GM19023 (cell line): ENCODE measurements around the gene C2CD2.

Experiments
- ATAC-seq: cut with Tn5 transposase; IDR thresholded peaks from one replicate; pipeline ENCODE4 v1.9.1; 2021; ENCODE audit warnings: mild to moderate bottlenecking, moderate library complexity; ENCODE audit not compliant: unreplicated experiment

The C2CD2 gene

GRCh38 chr21:41871293-41872030, 82.4 kb downstream of the C2CD2 start:
- ATAC-seq: no peak

GRCh38 chr21:41869771-41870170, 84.0 kb downstream of the C2CD2 start:
- ATAC-seq: no peak

GRCh38 chr21:41868062-41868710, 85.6 kb downstream of the C2CD2 start:
- ATAC-seq: no peak

GRCh38 chr21:41867313-41867712, 86.5 kb downstream of the C2CD2 start:
- ATAC-seq: no peak

- ATAC-seq: no peak
Measured at GRCh38 chr21:41866274-41866809, 87.5 kb downstream of the C2CD2 start.

GRCh38 chr21:41865002-41865777, 88.6 kb downstream of the C2CD2 start:
- peak; percentile 60 for ATAC-seq

- ATAC-seq: no peak
Measured at GRCh38 chr21:41864311-41865001, 89.4 kb downstream of the C2CD2 start.

GRCh38 chr21:41863439-41863740, 90.4 kb downstream of the C2CD2 start:
- no peak for ATAC-seq

- ATAC-seq: no peak
Measured at GRCh38 chr21:41861987-41862386, 91.8 kb downstream of the C2CD2 start.

- ATAC-seq: no peak
Measured at GRCh38 chr21:41861255-41861654, 92.6 kb downstream of the C2CD2 start.

- ATAC-seq: no peak
Measured at GRCh38 chr21:41859297-41859980, 94.4 kb downstream of the C2CD2 start.

GRCh38 chr21:41858466-41859296, 95.1 kb downstream of the C2CD2 start:
- no peak for ATAC-seq

GRCh38 chr21:41857771-41858300, 96.0 kb downstream of the C2CD2 start:
- ATAC-seq: no peak

- ATAC-seq: no peak
Measured at GRCh38 chr21:41856572-41856971, 97.2 kb downstream of the C2CD2 start.

GRCh38 chr21:41854426-41854995, 99.3 kb downstream of the C2CD2 start:
- ATAC-seq: no peak

- no peak for ATAC-seq
Measured at GRCh38 chr21:41852929-41853320, 100.9 kb downstream of the C2CD2 start.

GRCh38 chr21:41852151-41852928, 101.5 kb downstream of the C2CD2 start:
- ATAC-seq: no peak

GRCh38 chr21:41851090-41851790, 102.6 kb downstream of the C2CD2 start:
- no peak for ATAC-seq
